SJSA1 (cell line): Measurements from ENCODE around the gene TECPR1. TPM values are rescaled to one million over a fixed set of nuclear protein-coding genes. Genes with fewer than 3 reads are reported as not detected.

Experiments used
- DNase-seq, 2 experiments: peaks; one replicate each; pipeline ENCODE4 v3.0.0-alpha.2; 2015 to 2020; ENCODE audit warnings: low spot score in 2 of 2, low read depth in 1 of 2
- H3K27ac ChIP-seq: fragments of 250-450 bp; sonication (Bioruptor Pico); 2 replicates; pipeline ENCODE4 v1.5.1; 2020; ENCODE audit warnings: mild to moderate bottlenecking, moderate library complexity
- H3K27me3 ChIP-seq: fragments of 250-450 bp; sonication (Bioruptor Pico); replicated peaks from 2 replicates; pipeline ENCODE4 v1.5.1; 2020; ENCODE audit warnings: mild to moderate bottlenecking, moderate library complexity
- H3K36me3 ChIP-seq: fragments of 250-450 bp; sonication (Bioruptor Pico); 2 replicates; pipeline ENCODE4 v1.5.1; 2020; ENCODE audit warnings: mild to moderate bottlenecking
- H3K4me1 ChIP-seq: fragments of 250-450 bp; sonication (Bioruptor Pico); replicated peaks from 2 replicates; pipeline ENCODE4 v1.6.1; 2021; ENCODE audit warnings: mild to moderate bottlenecking
- H3K4me3 ChIP-seq: fragments of 250-450 bp; sonication (Bioruptor Pico); 2 replicates; pipeline ENCODE4 v1.5.1; 2020; ENCODE audit warnings: mild to moderate bottlenecking
- H3K9me3 ChIP-seq: fragments of 250-450 bp; sonication (Bioruptor Pico); replicated peaks from 2 replicates; pipeline ENCODE4 v1.5.1; 2020; ENCODE audit warnings: mild to moderate bottlenecking
- total RNA-seq: library from RNA; depleted of rRNA; stranded (reverse); fragments of >200 nt; shearing (Covaris generic); gene quantifications from 2 replicates; pipeline ENCODE4 v1.2.3, GENCODE V29; 2014

The TECPR1 gene
- total RNA-seq, 1 experiment from 2014 or later = 22.1 TPM

DNA sequence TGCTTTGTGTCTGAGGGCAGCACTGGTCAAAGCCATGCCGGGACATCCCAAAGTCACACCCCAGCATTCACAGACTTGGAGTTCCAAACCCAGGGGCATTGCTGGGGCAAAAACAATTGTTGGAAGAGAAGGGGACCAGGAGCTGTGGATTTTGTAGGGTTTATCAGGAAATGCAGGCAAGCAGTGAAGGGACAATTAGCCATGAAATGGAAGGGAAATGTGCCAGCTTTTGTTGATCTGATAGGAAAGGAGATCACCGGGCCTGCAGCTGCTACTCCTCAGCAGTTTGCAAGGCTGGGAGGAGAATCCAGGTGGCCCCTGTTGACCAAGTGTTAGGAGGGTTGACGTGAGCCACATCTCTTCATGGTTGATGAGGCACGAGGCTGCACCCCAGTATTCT, 26.9 kb upstream of the TECPR1 start:
- H3K9me3 ChIP-seq = no peaks in the 10 kb centered on the region
- no peak overlapping the region for H3K27ac ChIP-seq
- no peak overlapping the region for H3K4me3 ChIP-seq
- H3K4me1 ChIP-seq = peaks cover 24% of the 10 kb centered on the region
- H3K27me3 ChIP-seq = no peaks in the 10 kb centered on the region
- no peak for DNase-seq
- H3K36me3 ChIP-seq = peaks cover 21% of the 10 kb centered on the region

DNA sequence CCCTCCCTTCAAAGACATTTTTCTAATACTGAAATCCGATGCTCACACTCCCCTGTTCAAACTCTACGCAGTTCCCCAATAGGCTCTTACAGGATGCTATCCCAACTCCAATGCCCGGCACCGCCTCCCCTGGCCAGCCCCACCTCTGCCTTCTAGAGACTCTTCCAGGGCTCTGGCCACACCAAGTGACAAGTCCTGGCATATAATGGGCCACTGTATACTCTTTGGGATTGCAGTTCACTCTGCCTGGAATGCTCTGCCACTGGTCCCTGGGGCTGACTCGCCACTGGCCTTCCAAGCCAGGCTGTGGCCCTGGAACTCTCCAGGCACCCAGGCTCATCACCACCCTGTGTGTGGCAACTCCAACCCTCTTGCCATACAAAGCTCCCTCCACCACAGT, 26.4 kb upstream of the TECPR1 start:
- no peaks in the 10 kb centered on the region for H3K27me3 ChIP-seq
- H3K4me1 ChIP-seq = peaks cover 19% of the 10 kb centered on the region
- no peak for DNase-seq
- H3K9me3 ChIP-seq = no peaks in the 10 kb centered on the region
- H3K36me3 ChIP-seq = peaks cover 16% of the 10 kb centered on the region
- H3K4me3 ChIP-seq = no peak overlapping the region
- H3K27ac ChIP-seq = no peak overlapping the region

DNA sequence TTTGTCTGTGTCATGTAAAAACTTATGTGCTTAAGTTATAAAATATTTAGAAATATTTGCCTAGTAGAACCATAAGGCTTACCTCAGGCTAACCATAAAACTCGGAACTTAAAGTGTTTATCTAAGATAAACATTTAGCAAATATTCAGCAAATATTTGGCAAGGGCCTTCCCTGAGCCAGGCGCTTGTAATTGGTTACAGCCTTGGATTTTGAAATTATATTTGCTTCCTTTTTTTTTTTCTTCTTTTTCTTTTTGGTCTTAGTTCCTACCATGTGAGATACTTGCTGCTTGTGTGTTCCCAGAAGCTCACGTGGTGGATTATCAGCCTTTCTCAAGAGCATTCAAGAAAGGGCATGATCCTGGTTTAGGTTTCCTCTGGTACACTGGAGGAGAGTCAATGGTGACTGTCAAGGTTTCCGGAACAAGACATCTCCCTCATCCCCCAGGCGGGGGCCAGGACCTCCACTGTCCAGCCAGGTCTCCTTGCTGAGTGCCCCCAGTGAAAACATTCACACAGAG, 24.3 kb upstream of the TECPR1 start:
- Histone ChIP-seq H3K27me3 (no peaks in the 10 kb centered on the region), H3K4me1 (peaks cover 4% of the 10 kb centered on the region), H3K9me3 (no peaks in the 10 kb centered on the region), H3K4me3 (no peak overlapping the region), H3K27ac (no peak overlapping the region), H3K36me3 (no peaks in the 10 kb centered on the region)
- DNase-seq = no peak

DNA sequence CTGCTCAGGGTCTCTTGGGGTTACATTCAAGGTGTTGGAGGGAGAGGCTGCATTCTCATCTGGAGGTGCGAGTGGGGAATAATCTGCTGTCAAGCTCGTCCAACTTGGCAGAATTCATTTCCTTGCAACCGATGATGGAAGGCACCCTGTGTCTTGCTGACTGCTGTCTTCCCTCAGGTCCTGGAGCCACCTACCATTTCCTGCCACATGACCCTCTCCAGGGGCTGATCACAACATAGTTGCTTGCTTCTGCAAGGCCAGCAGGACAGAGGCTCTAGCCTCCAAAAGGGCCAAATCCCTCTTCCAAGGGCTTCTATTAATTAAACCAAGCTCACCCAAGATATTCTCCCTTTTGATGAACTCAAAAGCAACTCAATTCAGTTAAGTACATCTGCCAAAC, 15.3 kb upstream of the TECPR1 start:
- H3K27ac ChIP-seq = no peak overlapping the region
- no peaks in the 10 kb centered on the region for H3K9me3 ChIP-seq
- H3K4me3 ChIP-seq = no peak overlapping the region
- no peaks in the 10 kb centered on the region for H3K27me3 ChIP-seq
- DNase-seq = no peak
- peaks cover 15% of the 10 kb centered on the region for H3K4me1 ChIP-seq
- H3K36me3 ChIP-seq = no peaks in the 10 kb centered on the region; the same call in 1 of the 2 replicates

DNA sequence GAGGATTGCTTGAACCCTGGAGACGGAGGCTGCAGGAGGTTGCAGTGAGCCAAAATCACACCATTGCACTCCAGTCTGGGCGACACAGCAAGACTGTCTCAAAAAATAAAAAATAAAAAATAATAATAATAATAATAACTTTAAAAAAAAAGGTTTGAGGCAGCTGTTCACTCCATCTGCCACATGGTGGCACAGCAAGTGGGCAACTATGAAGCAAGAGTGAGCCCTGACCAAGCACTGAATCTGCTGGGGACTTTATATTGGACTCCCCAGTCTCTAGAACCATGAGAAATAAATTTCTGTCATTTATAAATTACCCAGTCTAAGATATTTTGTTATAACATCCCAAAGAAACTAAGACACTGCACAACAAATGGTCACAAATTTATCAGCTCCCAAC, 14.8 kb upstream of the TECPR1 start:
- no peak for DNase-seq
- no peak overlapping the region for H3K27ac ChIP-seq

DNA sequence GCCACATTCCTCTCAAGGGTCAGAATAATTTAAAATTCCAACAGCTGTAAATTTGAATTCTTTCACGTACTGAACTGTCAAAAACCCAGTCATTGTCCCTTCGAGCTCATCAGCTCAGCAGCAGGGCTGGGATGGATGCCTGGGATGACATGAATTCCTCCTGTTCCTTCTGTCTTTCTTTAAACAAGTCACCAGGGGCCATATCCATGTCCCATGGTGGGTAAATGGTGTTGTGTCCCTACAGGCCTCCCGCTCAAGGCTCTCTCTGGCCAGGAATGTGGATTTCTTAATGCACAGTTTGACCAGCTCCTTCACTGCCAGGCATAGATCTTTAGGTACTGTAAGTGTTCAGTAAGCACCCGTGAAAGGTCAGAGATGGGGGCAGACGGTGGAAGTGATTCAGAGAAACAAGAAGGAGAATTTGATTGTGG, 13.8 kb upstream of the TECPR1 start:
- no peaks in the 10 kb centered on the region for H3K27me3 ChIP-seq
- H3K27ac ChIP-seq = peak overlapping the region; percentile 47
- peaks cover 2% of the 10 kb centered on the region for H3K36me3 ChIP-seq
- no peak overlapping the region for H3K4me3 ChIP-seq
- no peaks in the 10 kb centered on the region for H3K9me3 ChIP-seq
- peak in 1 of 2 experiments; percentile 73 for DNase-seq
- peaks cover 15% of the 10 kb centered on the region for H3K4me1 ChIP-seq

More for the DNA sequence above, 14.8 kb upstream of the TECPR1 start:
- H3K36me3 ChIP-seq = no peaks in the 10 kb centered on the region; the same call in 1 of the 2 replicates
- no peak overlapping the region for H3K4me3 ChIP-seq
- H3K9me3 ChIP-seq = no peaks in the 10 kb centered on the region
- H3K27me3 ChIP-seq = no peaks in the 10 kb centered on the region
- peaks cover 15% of the 10 kb centered on the region for H3K4me1 ChIP-seq

DNA sequence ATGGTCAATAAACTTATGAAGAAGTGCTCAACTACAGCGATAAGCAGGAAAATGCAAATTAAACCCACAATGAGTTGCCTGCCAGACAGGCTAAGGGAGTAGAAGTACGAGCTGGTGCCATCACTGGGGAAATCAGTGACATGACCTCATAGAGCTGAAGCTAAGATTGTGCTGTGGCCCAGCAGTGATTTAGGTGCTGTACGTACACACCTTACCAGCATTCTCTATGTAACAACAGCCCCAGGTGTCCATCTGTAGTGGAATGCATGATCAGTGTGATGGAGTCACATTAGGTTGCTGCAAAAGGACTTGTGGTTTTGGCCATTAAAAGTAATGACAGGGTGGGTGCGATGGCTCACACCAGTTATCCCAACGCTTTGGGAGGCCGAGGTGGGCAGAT, 5.7 kb upstream of the TECPR1 start:
- H3K36me3 ChIP-seq = peaks cover 23% of the 10 kb centered on the region
- H3K4me1 ChIP-seq = peaks cover 7% of the 10 kb centered on the region
- H3K27me3 ChIP-seq = no peaks in the 10 kb centered on the region

DNA sequence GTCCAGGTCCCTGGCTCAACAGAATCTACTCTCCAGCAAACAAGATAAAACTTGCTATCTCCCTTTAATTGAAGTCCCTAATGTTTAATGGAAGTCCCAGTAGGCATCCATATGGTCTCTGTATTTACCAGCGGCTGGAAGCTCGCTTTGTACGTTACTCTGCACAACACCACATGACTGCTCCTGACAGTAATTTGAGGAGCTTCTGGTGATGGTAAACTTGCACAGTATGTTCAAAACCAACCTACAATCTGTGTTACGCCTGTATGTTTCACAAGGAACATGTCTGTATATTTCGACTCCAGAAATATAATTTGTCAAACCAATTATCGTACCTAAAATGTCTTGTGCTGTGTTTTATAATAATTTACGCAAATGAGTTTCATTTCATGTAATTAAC, 4.4 kb upstream of the TECPR1 start:
- peaks cover 33% of the 10 kb centered on the region for H3K36me3 ChIP-seq
- peaks cover 13% of the 10 kb centered on the region for H3K4me1 ChIP-seq
- H3K4me3 ChIP-seq = no peak overlapping the region
- DNase-seq = no peak
- no peaks in the 10 kb centered on the region for H3K27me3 ChIP-seq
- no peaks in the 10 kb centered on the region for H3K9me3 ChIP-seq
- H3K27ac ChIP-seq = no peak overlapping the region

More for the DNA sequence above, 5.7 kb upstream of the TECPR1 start:
- Histone ChIP-seq H3K9me3 (no peaks in the 10 kb centered on the region), H3K4me3 (no peak overlapping the region), H3K27ac (no peak overlapping the region)
- DNase-seq = no peak

DNA sequence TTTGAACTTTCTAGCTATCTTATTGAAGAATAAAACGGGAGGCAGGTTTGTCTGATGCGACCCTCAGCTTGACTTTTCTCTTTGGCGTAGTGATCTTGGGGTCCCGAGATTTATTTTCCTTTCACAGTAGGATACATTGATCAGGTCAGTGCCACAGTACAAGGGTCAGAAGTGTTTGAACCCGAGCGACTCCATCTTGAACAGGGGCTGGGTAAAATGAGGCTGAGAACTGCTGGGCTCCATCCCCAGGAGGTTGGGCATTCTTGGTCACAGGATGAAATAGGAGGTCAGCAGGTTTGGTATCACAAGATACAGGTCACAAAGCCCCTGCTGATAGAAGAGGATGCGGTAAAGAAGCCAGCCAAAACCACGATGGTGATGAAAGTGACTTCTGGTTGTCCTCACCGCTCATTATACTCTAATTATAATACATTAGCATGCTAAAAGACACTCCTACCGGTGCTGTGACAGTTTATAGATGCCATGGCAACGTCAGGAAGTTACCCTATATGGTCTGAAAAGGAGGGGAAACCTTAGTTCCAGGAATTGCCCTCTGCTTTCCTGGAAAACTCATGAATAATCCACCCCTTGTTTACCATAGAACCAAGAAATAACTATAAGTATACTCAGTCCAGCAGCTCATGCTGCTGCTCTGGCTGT, 3.0 kb upstream of the TECPR1 start:
- Histone ChIP-seq H3K4me3 (no peak overlapping the region), H3K36me3 (peaks cover 32% of the 10 kb centered on the region), H3K27me3 (no peaks in the 10 kb centered on the region), H3K9me3 (no peaks in the 10 kb centered on the region), H3K4me1 (peaks cover 17% of the 10 kb centered on the region), H3K27ac (no peak overlapping the region)
- DNase-seq = no peak

DNA sequence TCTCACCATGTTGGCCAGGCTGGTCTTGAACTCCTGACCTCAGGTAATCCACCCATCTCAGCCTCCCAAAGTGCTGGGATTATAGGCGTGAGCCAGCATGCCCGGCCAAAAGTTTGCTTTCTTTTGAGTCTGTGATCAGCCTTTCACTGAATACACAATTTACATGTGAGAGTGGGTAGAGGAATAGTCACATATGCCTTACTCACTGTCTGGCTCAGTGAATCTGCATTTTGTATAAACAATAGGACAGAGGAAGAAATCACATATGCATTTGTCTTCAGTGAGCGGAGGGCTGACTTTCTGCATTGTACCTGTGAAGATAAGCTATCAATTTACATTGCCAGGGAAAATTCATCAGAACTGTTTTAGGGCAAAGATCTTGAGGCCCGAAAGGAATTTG, 2.5 kb upstream of the TECPR1 start:
- no peak overlapping the region for H3K4me3 ChIP-seq
- H3K27ac ChIP-seq = no peak overlapping the region
- DNase-seq = no peak
- H3K4me1 ChIP-seq = peaks cover 17% of the 10 kb centered on the region
- no peaks in the 10 kb centered on the region for H3K27me3 ChIP-seq
- H3K9me3 ChIP-seq = no peaks in the 10 kb centered on the region
- peaks cover 32% of the 10 kb centered on the region for H3K36me3 ChIP-seq

DNA sequence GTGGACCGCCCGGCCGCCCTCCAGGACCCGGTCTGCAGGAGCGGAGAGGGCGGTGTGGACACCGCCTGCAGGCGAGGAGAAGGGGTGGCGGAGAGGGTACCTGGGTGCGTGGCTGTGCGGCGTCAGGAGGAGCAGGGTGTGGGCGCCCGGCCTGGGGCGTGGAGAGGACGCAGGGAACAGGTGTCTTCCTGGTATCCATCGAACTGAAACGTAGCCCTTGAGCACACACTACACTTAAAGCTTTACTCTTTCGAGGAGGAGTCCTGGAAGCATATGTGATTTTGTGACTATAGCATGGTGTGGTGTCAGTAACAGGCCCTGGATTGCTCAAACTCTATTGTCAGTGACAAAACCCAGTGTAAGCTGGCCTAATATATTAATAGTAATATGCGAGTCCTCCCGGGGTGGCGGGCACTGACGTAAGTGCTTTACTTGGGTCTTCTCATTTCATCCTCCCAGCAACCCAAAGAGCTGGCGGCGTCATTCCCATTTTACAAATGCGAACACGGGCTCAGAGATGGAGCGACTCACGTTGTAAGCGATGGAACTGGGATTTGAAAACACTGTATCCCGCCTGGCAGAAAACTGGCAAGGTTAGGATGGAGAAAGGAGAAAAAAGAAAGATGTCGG, 508 bp upstream of the TECPR1 start:
- H3K27me3 ChIP-seq = no peaks in the 10 kb centered on the region
- H3K27ac ChIP-seq = peak overlapping the region; percentile 30
- peaks cover 29% of the 10 kb centered on the region for H3K36me3 ChIP-seq
- DNase-seq = no peak
- H3K4me1 ChIP-seq = peaks cover 17% of the 10 kb centered on the region
- no peaks in the 10 kb centered on the region for H3K9me3 ChIP-seq
- H3K4me3 ChIP-seq = peak overlapping the region; percentile 84

DNA sequence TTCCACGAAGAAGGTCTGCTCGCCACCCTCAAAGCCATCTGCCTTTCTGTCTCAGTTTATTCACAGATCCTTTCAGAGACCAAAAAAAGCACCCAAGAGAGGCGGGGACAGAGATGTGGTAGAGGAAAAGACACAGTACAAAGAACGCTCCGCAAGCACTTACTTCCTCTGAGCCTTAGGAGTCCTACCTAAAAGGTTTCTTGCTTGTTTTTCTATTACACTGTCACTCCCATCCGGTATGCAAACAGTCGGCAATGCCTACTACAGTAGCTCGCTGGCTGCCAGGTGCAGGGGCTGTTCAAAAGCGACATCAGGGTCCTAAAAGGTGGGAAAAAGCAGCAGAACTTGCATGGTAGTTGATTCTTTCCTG, 816 bp downstream of the TECPR1 start:
- Histone ChIP-seq H3K4me3 (peak overlapping the region; percentile 84), H3K27ac (no peak overlapping the region), H3K36me3 (peaks cover 20% of the 10 kb centered on the region), H3K4me1 (peaks cover 17% of the 10 kb centered on the region), H3K27me3 (no peaks in the 10 kb centered on the region), H3K9me3 (no peaks in the 10 kb centered on the region)
- DNase-seq = no peak

DNA sequence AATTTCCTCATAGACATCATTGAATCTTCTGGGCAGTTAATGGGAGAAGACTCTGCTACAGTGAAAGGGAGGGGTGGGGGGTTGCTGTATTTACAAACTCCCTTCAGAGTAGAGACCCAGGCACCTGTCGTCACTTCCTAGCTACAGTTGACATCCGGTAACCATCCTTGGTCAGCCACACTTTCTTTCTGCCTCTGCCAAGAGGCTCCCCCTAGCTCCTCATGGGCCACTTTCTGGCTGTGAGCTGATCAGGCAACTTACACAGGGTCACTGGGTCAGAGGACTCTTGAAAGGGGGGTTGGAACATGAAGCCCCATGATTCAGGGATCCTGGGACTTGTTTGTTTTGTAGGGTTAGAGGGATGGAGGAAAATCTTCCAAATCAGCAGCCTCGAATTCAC, 1.2 kb downstream of the TECPR1 start:
- no peak overlapping the region for H3K4me3 ChIP-seq
- DNase-seq = no peak
- H3K4me1 ChIP-seq = peaks cover 17% of the 10 kb centered on the region
- no peaks in the 10 kb centered on the region for H3K27me3 ChIP-seq
- no peak overlapping the region for H3K27ac ChIP-seq
- H3K9me3 ChIP-seq = no peaks in the 10 kb centered on the region
- peaks cover 17% of the 10 kb centered on the region for H3K36me3 ChIP-seq

DNA sequence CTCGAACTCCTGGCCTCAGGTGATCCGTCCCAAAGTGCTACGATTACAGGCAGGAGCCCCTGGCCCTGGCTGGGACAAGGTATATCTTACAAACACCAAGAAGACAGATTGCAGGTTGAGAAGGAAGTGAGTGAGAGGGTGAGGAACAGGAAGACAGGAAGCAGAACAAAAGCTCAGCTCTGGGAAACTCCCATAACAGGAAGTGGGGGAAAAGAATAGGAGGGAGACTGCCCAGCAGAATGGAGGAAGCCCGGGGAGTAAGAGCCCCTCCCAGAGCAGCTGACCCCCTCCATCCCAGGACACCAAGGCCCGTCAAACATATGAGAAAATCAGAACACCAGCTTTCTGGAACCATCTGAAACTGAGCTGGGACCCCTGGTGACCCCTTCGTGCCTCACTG, 2.9 kb downstream of the TECPR1 start:
- Histone ChIP-seq H3K27ac (no peak overlapping the region), H3K4me1 (peaks cover 17% of the 10 kb centered on the region), H3K27me3 (no peaks in the 10 kb centered on the region), H3K36me3 (peaks cover 13% of the 10 kb centered on the region), H3K9me3 (no peaks in the 10 kb centered on the region), H3K4me3 (no peak overlapping the region)
- no peak for DNase-seq
